HG02759 (cell line): ENCODE measurements around the gene CSNK1G2.

Experiments used
- ATAC-seq: cut with Tn5 transposase; IDR thresholded peaks from one replicate; pipeline ENCODE4 v1.9.1; 2021; ENCODE audit warnings: mild to moderate bottlenecking, moderate library complexity; ENCODE audit not compliant: unreplicated experiment

CSNK1G2 gene

GRCh38 chr19:1917926-1918325 is 23.0 kb upstream of the CSNK1G2 start:
- ATAC-seq, result no peak

GRCh38 chr19:1918975-1919374 is 22.0 kb upstream of the CSNK1G2 start:
- ATAC-seq, result no peak

GRCh38 chr19:1920644-1921043 is 20.3 kb upstream of the CSNK1G2 start:
- no peak for ATAC-seq

GRCh38 chr19:1921326-1921725 is 19.6 kb upstream of the CSNK1G2 start:
- no peak for ATAC-seq

- ATAC-seq, result no peak
Observed at GRCh38 chr19:1921825-1922224, 19.1 kb upstream of the CSNK1G2 start.

- no peak for ATAC-seq
Observed at GRCh38 chr19:1922803-1923202, 18.2 kb upstream of the CSNK1G2 start.

GRCh38 chr19:1923319-1923718 is 17.7 kb upstream of the CSNK1G2 start:
- ATAC-seq, result no peak

- no peak for ATAC-seq
Observed at GRCh38 chr19:1924320-1924961, 16.5 kb upstream of the CSNK1G2 start.

GRCh38 chr19:1925544-1925943 is 15.4 kb upstream of the CSNK1G2 start:
- ATAC-seq, result no peak

GRCh38 chr19:1929021-1929742 is 11.8 kb upstream of the CSNK1G2 start:
- no peak for ATAC-seq

GRCh38 chr19:1931445-1931844 is 9.5 kb upstream of the CSNK1G2 start:
- ATAC-seq, result no peak

GRCh38 chr19:1932395-1932794 is 8.6 kb upstream of the CSNK1G2 start:
- no peak for ATAC-seq

GRCh38 chr19:1933244-1933643 is 7.7 kb upstream of the CSNK1G2 start:
- no peak for ATAC-seq

- ATAC-seq, result no peak
Observed at GRCh38 chr19:1933942-1934341, 7.0 kb upstream of the CSNK1G2 start.

- ATAC-seq, result no peak
Observed at GRCh38 chr19:1935484-1936208, 5.3 kb upstream of the CSNK1G2 start.

GRCh38 chr19:1936430-1936829 is 4.5 kb upstream of the CSNK1G2 start:
- ATAC-seq, result no peak

GRCh38 chr19:1936916-1937610 is 3.9 kb upstream of the CSNK1G2 start:
- no peak for ATAC-seq

- no peak for ATAC-seq
Observed at GRCh38 chr19:1938071-1938470, 2.9 kb upstream of the CSNK1G2 start.

- ATAC-seq, result peak; percentile 27
Observed at GRCh38 chr19:1942078-1942933, 1.3 kb downstream of the CSNK1G2 start.

GRCh38 chr19:1942934-1943555 is 2.1 kb downstream of the CSNK1G2 start:
- ATAC-seq, result no peak
